T-helper 1 cell treated with Interleukin-12 subunit alpha and Interleukin-12 subunit beta and Interleukin-4 antibody, amounts not matched to agents 30 μg/mL and 1 μg/mL, for 36 hours (primary cell): ENCODE data around the gene DYRK4.

Experiments used
- H3K27ac Mint-ChIP-seq: one replicate; pipeline ENCODE4 v1.8.0; 2021; ENCODE audit warnings: mild to moderate bottlenecking, mixed read lengths
- H3K27me3 Mint-ChIP-seq: one replicate; pipeline ENCODE4 v1.8.0; 2021; ENCODE audit warnings: low read depth, mixed read lengths
- H3K36me3 Mint-ChIP-seq: one replicate; pipeline ENCODE4 v1.8.0; 2021; ENCODE audit warnings: low read depth, mixed read lengths
- H3K4me1 Mint-ChIP-seq: one replicate; pipeline ENCODE4 v1.8.0; 2021; ENCODE audit warnings: low read depth, mixed read lengths
- H3K4me3 Mint-ChIP-seq: one replicate; pipeline ENCODE4 v1.8.0; 2021; ENCODE audit warnings: mild to moderate bottlenecking, moderate library complexity, mixed read lengths
- H3K9me3 Mint-ChIP-seq: one replicate; pipeline ENCODE4 v1.8.0; 2021; ENCODE audit warnings: mixed read lengths

The DYRK4 gene

GRCh38 chr12:4545195-4545594 is 16.8 kb upstream of the DYRK4 start:
- no peaks in the 10 kb centered on the region for H3K27me3 Mint-ChIP-seq
- H3K4me1 Mint-ChIP-seq, result peaks cover 4% of the 10 kb centered on the region
- H3K36me3 Mint-ChIP-seq, result peaks cover 27% of the 10 kb centered on the region
- H3K27ac Mint-ChIP-seq, result no peak overlapping the region
- H3K9me3 Mint-ChIP-seq, result no peaks in the 10 kb centered on the region
- H3K4me3 Mint-ChIP-seq, result no peak overlapping the region

DNA sequence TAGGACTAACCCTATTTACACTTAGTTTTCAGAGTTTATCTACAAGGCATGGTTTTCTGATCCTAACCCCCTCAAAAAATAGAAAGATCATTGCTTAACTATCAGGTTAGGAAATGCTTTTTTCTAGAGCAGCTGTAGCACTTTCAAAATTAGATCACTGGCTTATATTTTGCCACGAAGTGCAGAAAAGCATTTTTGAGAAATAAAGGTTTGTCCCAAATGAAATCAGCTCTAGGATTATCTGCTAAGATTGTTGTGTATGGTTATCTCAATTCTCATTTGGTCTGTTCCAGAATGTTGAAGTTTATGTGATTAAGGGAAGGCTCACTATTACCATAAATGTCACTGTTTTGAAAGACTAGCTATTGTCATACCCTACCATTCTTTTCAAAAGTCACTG is 9.8 kb upstream of the DYRK4 start:
- Mint-ChIP-seq H3K4me1 (no peaks in the 10 kb centered on the region), H3K36me3 (peaks cover 31% of the 10 kb centered on the region), H3K9me3 (no peaks in the 10 kb centered on the region), H3K4me3 (no peak overlapping the region), H3K27ac (no peak overlapping the region), H3K27me3 (no peaks in the 10 kb centered on the region)

- Mint-ChIP-seq H3K36me3 (peaks cover 26% of the 10 kb centered on the region), H3K27ac (no peak overlapping the region), H3K9me3 (no peaks in the 10 kb centered on the region), H3K4me1 (no peaks in the 10 kb centered on the region), H3K27me3 (no peaks in the 10 kb centered on the region), H3K4me3 (no peak overlapping the region)
Observed at GRCh38 chr12:4553943-4554342, 8.1 kb upstream of the DYRK4 start.

DNA sequence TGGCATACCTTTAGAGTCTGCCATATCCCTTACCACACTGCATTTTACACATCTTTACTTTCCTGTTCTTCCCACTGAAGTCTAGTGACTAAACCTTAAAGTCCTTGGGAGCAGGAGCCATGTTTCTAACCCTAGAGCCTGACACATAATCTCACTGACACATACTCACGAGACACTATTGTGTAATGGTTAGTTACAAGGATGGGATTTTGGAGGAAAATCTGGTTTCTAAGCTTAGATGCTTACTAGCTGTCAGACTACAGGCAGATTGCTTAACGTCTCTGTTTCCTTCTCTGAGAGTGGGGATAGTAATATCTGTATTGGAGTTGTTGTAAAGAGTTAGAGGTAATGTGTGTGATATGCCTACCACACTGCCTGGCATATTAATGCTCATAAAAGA is 6.2 kb upstream of the DYRK4 start:
- no peaks in the 10 kb centered on the region for H3K4me1 Mint-ChIP-seq
- H3K4me3 Mint-ChIP-seq, result no peak overlapping the region
- no peaks in the 10 kb centered on the region for H3K27me3 Mint-ChIP-seq
- peaks cover 29% of the 10 kb centered on the region for H3K36me3 Mint-ChIP-seq
- H3K27ac Mint-ChIP-seq, result no peak overlapping the region
- no peaks in the 10 kb centered on the region for H3K9me3 Mint-ChIP-seq

DNA sequence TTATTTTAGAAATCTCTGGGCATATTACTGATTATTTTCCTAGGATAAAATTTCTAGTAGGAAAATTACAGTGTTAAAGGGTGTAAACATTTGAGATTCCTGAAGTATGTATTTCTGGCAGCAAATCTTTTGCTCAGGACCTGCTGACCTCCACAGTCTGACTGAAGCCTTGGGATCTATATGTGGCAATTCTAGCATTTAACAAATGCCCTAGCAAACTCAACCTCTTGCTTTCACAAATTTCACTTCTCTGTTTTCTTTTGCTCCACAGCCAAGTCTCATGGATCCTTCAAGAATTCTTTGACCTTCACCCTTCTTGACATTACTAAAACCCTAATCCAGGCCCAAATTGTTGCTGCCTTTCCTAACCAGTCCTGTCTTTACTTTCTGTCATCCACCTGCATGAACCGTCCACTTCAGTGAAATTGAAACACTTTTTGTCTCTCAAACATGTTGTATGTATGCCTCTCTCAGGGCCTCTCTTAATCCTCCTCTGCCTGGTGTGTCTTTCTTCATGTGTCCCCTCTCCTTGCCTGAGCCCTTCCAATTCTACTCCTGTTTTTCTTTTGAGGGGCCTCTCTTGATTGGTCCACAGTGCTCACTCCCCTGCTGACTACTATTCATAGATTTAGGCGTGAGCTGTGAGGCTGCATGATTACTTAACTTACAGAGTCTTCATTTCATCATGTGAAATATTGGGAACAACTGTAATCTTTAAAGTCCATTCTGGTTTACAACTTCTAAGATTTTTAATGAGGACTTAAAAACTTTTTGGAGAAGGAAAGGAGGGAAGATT is 5.1 kb upstream of the DYRK4 start:
- no peak overlapping the region for H3K4me3 Mint-ChIP-seq
- H3K36me3 Mint-ChIP-seq, result peaks cover 29% of the 10 kb centered on the region
- no peaks in the 10 kb centered on the region for H3K27me3 Mint-ChIP-seq
- no peak overlapping the region for H3K27ac Mint-ChIP-seq
- no peaks in the 10 kb centered on the region for H3K4me1 Mint-ChIP-seq
- H3K9me3 Mint-ChIP-seq, result no peaks in the 10 kb centered on the region

- no peak overlapping the region for H3K27ac Mint-ChIP-seq
- no peaks in the 10 kb centered on the region for H3K27me3 Mint-ChIP-seq
- peaks cover 29% of the 10 kb centered on the region for H3K36me3 Mint-ChIP-seq
- H3K9me3 Mint-ChIP-seq, result no peaks in the 10 kb centered on the region
- H3K4me1 Mint-ChIP-seq, result peaks cover 3% of the 10 kb centered on the region
- H3K4me3 Mint-ChIP-seq, result no peak overlapping the region
Observed at GRCh38 chr12:4557586-4557985, 4.4 kb upstream of the DYRK4 start.

DNA sequence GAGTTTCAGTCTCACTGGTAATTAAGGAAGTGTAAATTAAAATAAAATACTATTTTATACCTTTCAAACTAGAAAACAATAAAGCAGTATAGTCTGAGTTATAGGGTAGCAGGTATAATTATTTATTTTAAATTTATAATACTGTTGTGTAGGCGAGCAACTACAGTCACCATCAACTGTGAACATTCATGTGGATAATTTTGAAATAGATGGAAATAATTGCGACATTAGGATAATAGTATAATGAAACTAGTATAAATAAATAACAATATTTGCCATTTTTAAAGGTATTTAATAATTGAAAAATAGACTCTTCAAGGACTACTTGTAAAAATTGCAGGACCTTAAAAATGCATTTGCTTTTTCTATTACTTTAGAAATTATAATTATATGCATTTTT is 3.8 kb upstream of the DYRK4 start:
- H3K27me3 Mint-ChIP-seq, result no peaks in the 10 kb centered on the region
- no peak overlapping the region for H3K4me3 Mint-ChIP-seq
- peaks cover 28% of the 10 kb centered on the region for H3K36me3 Mint-ChIP-seq
- H3K9me3 Mint-ChIP-seq, result no peaks in the 10 kb centered on the region
- no peak overlapping the region for H3K27ac Mint-ChIP-seq
- H3K4me1 Mint-ChIP-seq, result peaks cover 5% of the 10 kb centered on the region

GRCh38 chr12:4563336-4563735 is 1.3 kb downstream of the DYRK4 start:
- H3K4me1 Mint-ChIP-seq, result peaks cover 15% of the 10 kb centered on the region
- no peak overlapping the region for H3K4me3 Mint-ChIP-seq
- no peaks in the 10 kb centered on the region for H3K27me3 Mint-ChIP-seq
- H3K9me3 Mint-ChIP-seq, result no peaks in the 10 kb centered on the region
- peaks cover 16% of the 10 kb centered on the region for H3K36me3 Mint-ChIP-seq
- no peak overlapping the region for H3K27ac Mint-ChIP-seq

DNA sequence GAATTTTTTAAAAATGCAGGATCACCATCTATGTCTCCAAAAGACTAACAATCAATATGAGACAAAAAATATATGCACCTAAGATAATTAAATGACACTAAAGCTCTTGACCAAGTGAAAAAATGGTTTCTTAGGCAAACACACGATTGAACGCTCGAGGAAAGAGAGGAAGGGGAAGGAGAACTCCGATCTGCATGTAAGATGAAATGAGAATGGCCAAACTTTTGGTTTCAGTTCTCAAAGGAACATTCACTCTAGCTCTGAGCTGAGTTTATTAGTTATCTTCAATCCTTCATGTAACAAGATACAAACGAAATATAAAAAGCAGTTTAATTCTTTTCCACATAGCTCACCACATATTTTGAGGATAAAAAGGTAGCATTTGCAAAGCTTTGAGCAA is 2.8 kb downstream of the DYRK4 start:
- Mint-ChIP-seq H3K4me3 (peak overlapping the region; percentile 30), H3K9me3 (no peaks in the 10 kb centered on the region), H3K27ac (peak overlapping the region; percentile 9), H3K36me3 (peaks cover 16% of the 10 kb centered on the region), H3K4me1 (peaks cover 15% of the 10 kb centered on the region), H3K27me3 (no peaks in the 10 kb centered on the region)

- no peaks in the 10 kb centered on the region for H3K27me3 Mint-ChIP-seq
- H3K4me3 Mint-ChIP-seq, result no peak overlapping the region
- H3K36me3 Mint-ChIP-seq, result peaks cover 5% of the 10 kb centered on the region
- H3K27ac Mint-ChIP-seq, result no peak overlapping the region
- no peaks in the 10 kb centered on the region for H3K9me3 Mint-ChIP-seq
- peaks cover 15% of the 10 kb centered on the region for H3K4me1 Mint-ChIP-seq
Observed at GRCh38 chr12:4566474-4566873, 4.5 kb downstream of the DYRK4 start.

GRCh38 chr12:4567073-4567881 is 5.3 kb downstream of the DYRK4 start:
- peaks cover 15% of the 10 kb centered on the region for H3K4me1 Mint-ChIP-seq
- H3K27ac Mint-ChIP-seq, result no peak overlapping the region
- no peaks in the 10 kb centered on the region for H3K27me3 Mint-ChIP-seq
- peaks cover 5% of the 10 kb centered on the region for H3K36me3 Mint-ChIP-seq
- H3K9me3 Mint-ChIP-seq, result no peaks in the 10 kb centered on the region
- H3K4me3 Mint-ChIP-seq, result no peak overlapping the region

DNA sequence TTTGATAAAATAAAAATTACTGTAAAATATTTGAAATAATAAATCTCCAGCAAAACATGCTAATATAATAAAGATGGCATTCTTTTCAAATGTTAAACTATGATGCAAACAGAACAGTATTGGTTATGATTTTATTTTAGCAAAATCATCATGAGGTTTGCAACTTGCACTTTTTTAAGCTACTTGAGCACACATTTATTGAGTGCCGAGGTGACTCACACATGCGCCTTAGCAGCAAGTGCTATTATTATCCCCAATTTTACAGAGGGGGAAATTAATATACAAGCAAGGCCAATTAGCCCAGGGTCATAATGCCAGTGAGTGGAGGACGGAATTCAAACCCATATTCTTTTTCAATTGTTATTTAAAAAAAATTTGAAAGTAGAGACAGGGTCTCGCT is 7.3 kb downstream of the DYRK4 start:
- no peak overlapping the region for H3K27ac Mint-ChIP-seq
- no peaks in the 10 kb centered on the region for H3K36me3 Mint-ChIP-seq
- no peaks in the 10 kb centered on the region for H3K27me3 Mint-ChIP-seq
- peaks cover 6% of the 10 kb centered on the region for H3K4me1 Mint-ChIP-seq
- H3K9me3 Mint-ChIP-seq, result no peaks in the 10 kb centered on the region
- H3K4me3 Mint-ChIP-seq, result no peak overlapping the region

GRCh38 chr12:4572680-4573079 is 10.7 kb downstream of the DYRK4 start:
- Mint-ChIP-seq H3K36me3 (no peaks in the 10 kb centered on the region), H3K27ac (no peak overlapping the region), H3K4me1 (no peaks in the 10 kb centered on the region), H3K9me3 (no peaks in the 10 kb centered on the region), H3K4me3 (no peak overlapping the region), H3K27me3 (peaks cover 5% of the 10 kb centered on the region)

DNA sequence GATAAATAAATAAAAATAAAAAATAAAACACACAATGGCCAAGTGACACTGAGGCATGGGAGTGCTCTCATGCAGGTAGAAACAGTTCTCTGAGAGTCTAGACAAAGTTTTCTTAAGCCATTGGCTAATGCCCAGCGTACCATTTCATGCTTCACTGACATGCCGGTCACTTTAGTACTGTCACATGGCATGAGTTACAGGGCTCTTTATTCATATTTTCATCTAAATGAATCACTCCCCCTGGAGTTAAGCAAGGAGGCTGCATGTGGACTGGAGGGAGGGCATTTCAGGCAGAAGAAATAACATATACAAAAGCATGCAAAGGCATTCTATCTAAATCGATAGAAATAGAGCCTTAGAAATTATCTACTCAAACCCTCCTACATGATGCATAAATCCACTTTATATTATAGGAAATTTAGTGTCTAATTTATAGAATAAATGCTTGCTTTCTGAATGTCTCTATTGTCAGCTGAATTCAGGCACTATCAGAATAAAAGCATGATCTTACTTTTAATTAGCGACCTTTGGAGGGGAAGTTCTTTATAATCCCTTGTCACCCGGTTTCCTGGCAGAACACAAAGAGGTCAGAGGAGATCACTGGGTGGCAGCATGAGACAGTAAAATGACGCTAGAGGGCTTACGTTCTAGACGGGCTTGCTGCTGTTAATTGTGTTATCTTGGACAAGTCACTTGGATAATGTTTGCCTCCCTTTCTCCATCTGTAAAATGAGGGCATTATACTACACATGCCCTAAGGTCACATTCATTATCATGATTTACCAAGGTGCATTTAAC is 17.5 kb downstream of the DYRK4 start:
- H3K27me3 Mint-ChIP-seq, result peaks cover 5% of the 10 kb centered on the region
- H3K9me3 Mint-ChIP-seq, result no peaks in the 10 kb centered on the region
- H3K27ac Mint-ChIP-seq, result no peak overlapping the region
- no peaks in the 10 kb centered on the region for H3K36me3 Mint-ChIP-seq
- H3K4me3 Mint-ChIP-seq, result no peak overlapping the region
- H3K4me1 Mint-ChIP-seq, result no peaks in the 10 kb centered on the region
